GM12892 (cell line): ENCODE data around the gene XPNPEP1.

ENCODE experiments used
- POLR2AphosphoS5 ChIP-seq: IDR thresholded peaks from 2 replicates; pipeline ENCODE4 v1.6.1; 2011; ENCODE audit warnings: low read depth, low read length, control low read depth
- TAF1 ChIP-seq: IDR thresholded peaks from 2 replicates; pipeline ENCODE4 v1.6.1; 2011; ENCODE audit warnings: low read depth, mild to moderate bottlenecking, control low read depth, low read length, borderline replicate concordance

- TF ChIP-seq TAF1: no peak
- TF ChIP-seq POLR2AphosphoS5: no peak
These were observed 9.7 kb upstream of the XPNPEP1 start for GRCh38 chr10:109932968-109933367.
